Chondrocyte (in vitro differentiated cells): Measurements from ENCODE around the gene PPP1R14C. TPM values are rescaled to one million over a fixed set of nuclear protein-coding genes. Genes with fewer than 3 reads are reported as not detected.

Source experiments
- DNase-seq: peaks from one replicate; pipeline ENCODE4 v3.0.0; 2021; ENCODE audit warnings: mixed read lengths, low spot score
- H3K27ac Mint-ChIP-seq: one replicate; pipeline ENCODE4 v1.8.0; 2021; ENCODE audit warnings: mild to moderate bottlenecking, moderate library complexity, mixed read lengths; ENCODE audit not compliant: unreplicated experiment
- H3K27me3 Mint-ChIP-seq: 2 replicates; pipeline ENCODE4 v1.8.0; 2021; ENCODE audit warnings: low read depth, mixed read lengths
- H3K36me3 Mint-ChIP-seq: 2 replicates; pipeline ENCODE4 v1.8.0; 2021; ENCODE audit warnings: low read depth, mixed read lengths
- H3K4me1 Mint-ChIP-seq: 2 replicates; pipeline ENCODE4 v1.8.0; 2021; ENCODE audit warnings: low read depth, mild to moderate bottlenecking, mixed read lengths
- H3K4me3 Mint-ChIP-seq: one replicate; pipeline ENCODE4 v1.8.0; 2021; ENCODE audit warnings: mild to moderate bottlenecking, moderate library complexity, mixed read lengths; ENCODE audit not compliant: unreplicated experiment
- H3K9me3 Mint-ChIP-seq: 2 replicates; pipeline ENCODE4 v1.8.0; 2021; ENCODE audit warnings: low read depth, mixed read lengths
- total RNA-seq: library from RNA; stranded (reverse); gene quantifications from 3 replicates; pipeline ENCODE4 v1.2.1, GENCODE V29; 2021
- TF ChIP-seq, protein P1 (sequence below): fragments of 200-600 bp; sonication (generic); IDR thresholded peaks from 2 replicates; pipeline ENCODE4 v1.5.0; 2021; ENCODE audit warnings: antibody characterized with exemption, mild to moderate bottlenecking, moderate library complexity

PPP1R14C gene
- total RNA-seq, 1 donor from 2014 or later: 3.4 TPM

DNA sequence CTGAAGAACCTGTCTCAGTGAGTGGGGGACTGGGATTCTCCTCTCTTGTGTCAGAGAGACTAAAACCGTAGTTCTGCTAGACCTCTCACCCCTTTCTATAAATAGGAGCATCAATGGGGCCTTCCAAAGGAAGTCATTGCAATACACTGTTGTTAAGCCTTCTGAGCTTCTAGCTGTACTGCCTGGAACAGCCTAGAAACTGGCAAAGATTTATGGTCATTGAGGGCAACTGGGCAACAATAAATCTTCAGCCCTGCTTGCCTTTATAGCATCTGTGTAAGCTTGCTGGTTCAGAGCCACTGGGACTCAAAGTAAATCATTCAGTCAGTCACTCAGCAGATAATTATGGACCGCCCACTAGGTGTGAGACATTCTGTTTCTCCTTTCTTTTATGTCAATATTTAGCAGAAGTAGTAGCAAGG, 53.2 kb downstream of the PPP1R14C start:
- no peak overlapping the region for H3K4me3 Mint-ChIP-seq
- H3K4me1 Mint-ChIP-seq: peaks cover 23% of the 10 kb centered on the region
- DNase-seq: no peak
- no peaks in the 10 kb centered on the region for H3K27me3 Mint-ChIP-seq
- no peaks in the 10 kb centered on the region for H3K36me3 Mint-ChIP-seq
- TF ChIP-seq, protein P1, sequence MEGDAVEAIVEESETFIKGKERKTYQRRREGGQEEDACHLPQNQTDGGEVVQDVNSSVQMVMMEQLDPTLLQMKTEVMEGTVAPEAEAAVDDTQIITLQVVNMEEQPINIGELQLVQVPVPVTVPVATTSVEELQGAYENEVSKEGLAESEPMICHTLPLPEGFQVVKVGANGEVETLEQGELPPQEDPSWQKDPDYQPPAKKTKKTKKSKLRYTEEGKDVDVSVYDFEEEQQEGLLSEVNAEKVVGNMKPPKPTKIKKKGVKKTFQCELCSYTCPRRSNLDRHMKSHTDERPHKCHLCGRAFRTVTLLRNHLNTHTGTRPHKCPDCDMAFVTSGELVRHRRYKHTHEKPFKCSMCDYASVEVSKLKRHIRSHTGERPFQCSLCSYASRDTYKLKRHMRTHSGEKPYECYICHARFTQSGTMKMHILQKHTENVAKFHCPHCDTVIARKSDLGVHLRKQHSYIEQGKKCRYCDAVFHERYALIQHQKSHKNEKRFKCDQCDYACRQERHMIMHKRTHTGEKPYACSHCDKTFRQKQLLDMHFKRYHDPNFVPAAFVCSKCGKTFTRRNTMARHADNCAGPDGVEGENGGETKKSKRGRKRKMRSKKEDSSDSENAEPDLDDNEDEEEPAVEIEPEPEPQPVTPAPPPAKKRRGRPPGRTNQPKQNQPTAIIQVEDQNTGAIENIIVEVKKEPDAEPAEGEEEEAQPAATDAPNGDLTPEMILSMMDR: no peak
- H3K27ac Mint-ChIP-seq: no peak overlapping the region
- H3K9me3 Mint-ChIP-seq: peaks cover 2% of the 10 kb centered on the region

DNA sequence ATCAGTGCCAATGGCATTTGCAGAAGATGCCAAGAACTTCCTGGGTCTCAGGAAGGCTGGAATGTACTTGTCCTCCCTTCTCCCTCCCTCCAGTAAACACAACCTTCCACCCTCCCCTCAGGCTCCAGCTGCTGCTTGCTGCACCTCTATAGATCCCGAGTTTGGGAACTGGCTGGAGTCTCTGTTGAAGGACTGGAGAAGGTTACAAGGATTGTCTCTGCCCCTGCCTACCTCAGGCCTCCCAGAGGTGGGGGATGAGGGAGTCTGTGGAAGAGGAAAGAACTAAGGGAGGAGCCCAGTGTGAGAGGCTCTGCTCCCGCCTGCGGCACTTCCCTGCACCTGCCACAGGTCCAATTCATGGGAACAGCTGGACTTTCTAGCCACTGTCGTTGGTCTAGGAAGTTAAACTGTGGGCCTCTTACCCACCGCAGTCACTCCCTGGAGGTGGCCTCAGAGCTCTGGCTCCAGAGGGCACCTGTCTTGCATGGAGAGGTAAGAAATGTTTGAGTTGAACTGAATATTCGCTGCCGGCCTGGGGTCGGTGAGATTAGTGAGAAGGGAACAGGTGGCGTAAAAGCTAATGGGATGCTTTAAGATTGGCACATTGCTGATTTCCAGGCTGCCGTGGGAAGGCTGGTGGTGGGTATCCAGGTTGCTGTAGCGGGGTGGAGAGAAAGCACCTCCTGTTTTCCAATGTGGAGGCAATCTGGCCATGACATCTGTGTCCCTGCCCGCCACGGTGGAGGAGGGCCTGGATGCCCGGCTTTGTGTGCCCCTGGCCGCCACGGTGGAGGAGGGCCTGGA, 54.3 kb downstream of the PPP1R14C start:
- Mint-ChIP-seq H3K27me3 (no peaks in the 10 kb centered on the region), H3K4me1 (peaks cover 15% of the 10 kb centered on the region), H3K27ac (no peak overlapping the region), H3K36me3 (no peaks in the 10 kb centered on the region), H3K4me3 (no peak overlapping the region), H3K9me3 (peaks cover under 1% of the 10 kb centered on the region)
- TF ChIP-seq, protein P1: no peak
- no peak for DNase-seq

DNA sequence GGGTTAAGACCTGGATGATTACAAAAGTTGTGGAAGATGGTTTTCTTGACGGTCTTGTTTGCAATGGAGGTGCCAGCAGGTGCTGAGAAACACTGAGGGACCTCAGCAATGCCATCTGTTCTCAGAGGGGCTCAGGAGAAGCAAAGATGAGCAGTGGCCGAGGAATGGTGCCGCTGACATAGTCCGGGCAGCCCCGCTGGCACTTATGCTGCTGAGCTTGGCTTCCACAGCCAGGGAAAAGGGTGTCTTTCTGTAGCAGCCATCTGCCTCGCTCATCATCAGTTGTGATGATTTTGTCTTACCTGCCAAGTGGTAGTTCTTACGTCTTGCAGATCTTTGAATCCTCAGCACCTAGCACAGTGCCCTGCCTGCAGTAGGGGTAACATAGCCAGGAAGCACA, 55.7 kb downstream of the PPP1R14C start:
- TF ChIP-seq, protein P1: no peak
- Mint-ChIP-seq H3K27me3 (no peaks in the 10 kb centered on the region), H3K9me3 (no peaks in the 10 kb centered on the region), H3K27ac (no peak overlapping the region), H3K36me3 (no peaks in the 10 kb centered on the region), H3K4me3 (no peak overlapping the region), H3K4me1 (peaks cover 14% of the 10 kb centered on the region)
- DNase-seq: no peak

DNA sequence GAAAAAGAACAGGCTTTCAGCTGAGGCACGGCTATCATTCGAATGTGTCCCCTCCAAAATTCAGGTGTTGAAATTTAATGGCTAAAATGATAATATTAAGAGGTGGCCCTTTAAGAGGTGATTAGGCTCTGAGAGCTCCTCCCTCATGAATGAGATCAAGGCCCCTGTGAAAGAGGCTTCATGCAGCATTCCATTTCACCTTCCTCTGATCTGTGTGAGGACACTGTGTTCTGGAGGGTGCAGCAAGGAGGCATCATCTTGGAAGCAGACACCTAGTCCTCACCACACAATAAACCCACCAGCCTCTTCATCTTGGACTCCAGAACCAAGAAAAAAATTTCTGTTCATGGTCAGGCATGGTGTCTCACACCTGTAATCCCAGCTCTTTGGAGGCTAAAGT, 56.4 kb downstream of the PPP1R14C start:
- H3K4me3 Mint-ChIP-seq: no peak overlapping the region
- H3K27ac Mint-ChIP-seq: no peak overlapping the region
- no peaks in the 10 kb centered on the region for H3K36me3 Mint-ChIP-seq

DNA sequence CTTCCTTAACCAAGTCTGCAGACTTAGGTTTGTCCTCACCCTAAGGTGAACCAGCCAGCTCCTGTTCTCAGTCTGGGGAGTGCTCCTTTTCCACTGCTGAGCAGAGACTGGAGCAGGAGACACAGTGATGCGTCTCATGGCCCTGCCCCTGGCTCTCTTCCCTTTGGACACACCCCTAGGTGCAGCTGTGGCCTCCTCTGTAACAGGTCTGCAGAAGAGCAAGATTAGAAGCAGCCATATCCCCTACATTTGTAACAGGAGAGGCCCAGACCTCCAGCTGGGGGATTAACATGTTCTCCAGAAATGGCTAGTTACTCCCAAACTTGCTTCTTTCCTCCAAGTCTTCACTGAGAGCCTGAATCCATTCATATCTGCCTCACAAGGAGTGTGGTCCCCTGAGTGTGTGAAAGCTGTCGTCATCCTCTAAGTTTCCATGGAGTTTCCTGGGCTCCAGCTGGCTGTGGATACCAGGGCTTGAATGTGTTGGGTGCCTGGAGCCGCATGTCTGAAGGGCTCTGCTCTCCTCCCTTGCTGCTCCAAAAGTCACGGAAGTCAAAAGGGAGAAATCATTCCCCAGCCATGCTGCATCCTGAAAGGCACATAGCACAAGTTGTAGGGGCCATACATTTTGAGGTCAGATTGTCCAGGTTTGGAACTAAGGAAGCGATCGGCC, 57.7 kb downstream of the PPP1R14C start:
- Mint-ChIP-seq H3K9me3 (no peaks in the 10 kb centered on the region), H3K27ac (no peak overlapping the region), H3K4me1 (peaks cover 19% of the 10 kb centered on the region), H3K36me3 (no peaks in the 10 kb centered on the region), H3K4me3 (no peak overlapping the region), H3K27me3 (no peaks in the 10 kb centered on the region)
- TF ChIP-seq, protein P1: no peak
- no peak for DNase-seq

More for the DNA sequence above, 56.4 kb downstream of the PPP1R14C start:
- TF ChIP-seq, protein P1: no peak
- Mint-ChIP-seq H3K4me1 (peaks cover 14% of the 10 kb centered on the region), H3K27me3 (no peaks in the 10 kb centered on the region), H3K9me3 (no peaks in the 10 kb centered on the region)
- no peak for DNase-seq
